Smooth muscle cell (in vitro differentiated cells): ENCODE measurements around the gene FBL. TPM values are rescaled to one million over a fixed set of nuclear protein-coding genes. Genes with fewer than 3 reads are reported as not detected.
"Not testable (repeated sequence)": the region's sequence is repeated elsewhere in the genome, so short reads cannot be mapped to it uniquely, and the experiment has no call there.

ENCODE experiments used
- DNase-seq: peaks from one replicate; lab custom pipeline; 2025; ENCODE audit not compliant: unreplicated experiment; lab: John Stamatoyannopoulos, UW
- H2AFZ ChIP-seq: fragments of 200-600 bp; sonication (generic); 2 replicates; pipeline ENCODE4 v1.6.0; 2016; ENCODE audit warnings: antibody characterized with exemption, low read depth, mild to moderate bottlenecking
- H3F3A ChIP-seq: fragments of 200-600 bp; sonication (generic); 2 replicates; pipeline ENCODE4 v1.6.0; 2017; ENCODE audit warnings: antibody characterized with exemption, low read depth
- H3K27ac ChIP-seq: fragments of 200-600 bp; sonication (generic); 2 replicates; pipeline ENCODE4 v1.5.1; 2016; ENCODE audit warnings: low read depth, mild to moderate bottlenecking
- H3K27me3 ChIP-seq: fragments of 200-600 bp; sonication (generic); 2 replicates; pipeline ENCODE4 v1.6.1; 2016; ENCODE audit warnings: low read depth, mild to moderate bottlenecking
- H3K36me3 ChIP-seq: fragments of 200-600 bp; sonication (generic); 2 replicates; pipeline ENCODE4 v1.5.1; 2016; ENCODE audit warnings: low read depth
- H3K4me1 ChIP-seq: fragments of 200-600 bp; sonication (generic); 2 replicates; pipeline ENCODE4 v1.5.1; 2016; ENCODE audit warnings: low read depth
- H3K4me2 ChIP-seq: fragments of 200-600 bp; sonication (generic); 2 replicates; pipeline ENCODE4 v1.6.0; 2016; ENCODE audit warnings: mild to moderate bottlenecking
- H3K4me3 ChIP-seq: fragments of 200-600 bp; sonication (generic); 2 replicates; pipeline ENCODE4 v1.5.1; 2016; ENCODE audit warnings: mild to moderate bottlenecking
- H3K79me2 ChIP-seq: fragments of 200-600 bp; sonication (generic); 2 replicates; pipeline ENCODE4 v1.6.0; 2016; ENCODE audit warnings: low read depth, mild to moderate bottlenecking
- H3K9ac ChIP-seq: fragments of 200-600 bp; sonication (generic); 2 replicates; pipeline ENCODE4 v1.6.0; 2016; ENCODE audit warnings: low read depth
- H3K9me3 ChIP-seq: fragments of 200-600 bp; sonication (generic); replicated peaks from 2 replicates; pipeline ENCODE4 v1.5.1; 2016; ENCODE audit warnings: low read depth
- H4K20me1 ChIP-seq: fragments of 200-600 bp; sonication (generic); 2 replicates; pipeline ENCODE4 v1.6.0; 2016; ENCODE audit warnings: low read depth
- CTCF ChIP-seq: fragments of 200-600 bp; sonication (generic); IDR thresholded peaks from 2 replicates; pipeline ENCODE4 v1.5.1; 2017; ENCODE audit warnings: borderline replicate concordance, mild to moderate bottlenecking, antibody characterized with exemption; ENCODE audit not compliant: insufficient read depth, poor library complexity, severe bottlenecking
- WGBS: methylation state at CpG from one replicate; pipeline ENCODE4 v1.1.7; 2016; ENCODE audit warnings: low lambda C conversion rate; 5-methylcytosine and 5-hydroxymethylcytosine counted together
- polyA plus RNA-seq: library from polyadenylated mRNA; unstranded; fragments of >200 nt; fragmentation: Nextera tagmentation; extraction: Ambion mirVana; gene quantifications from 2 replicates; pipeline ENCODE4 v1.2.1, GENCODE V29; 2016
- total RNA-seq: library from RNA; depleted of rRNA; stranded (reverse); fragments of >200 nt; gene quantifications from 2 replicates; pipeline ENCODE4 v1.2.3, GENCODE V29; 2014

The FBL gene
- total and polyA plus RNA-seq, 2 experiments from 2014 or later: 116 to 124 TPM

- H3K4me2 ChIP-seq, H2AFZ ChIP-seq, H3K4me3 ChIP-seq, H3K9me3 ChIP-seq, H3K9ac ChIP-seq, H3F3A ChIP-seq, H3K27ac ChIP-seq, H4K20me1 ChIP-seq, H3K4me1 ChIP-seq, H3K79me2 ChIP-seq, H3K36me3 ChIP-seq, DNase-seq, H3K27me3 ChIP-seq: not testable (repeated sequence)
- 97% methylated on average over 2 of the region's 11 CpGs for WGBS
These were observed 30.3 kb upstream of the FBL start for GRCh38 chr19:39876486-39876885.

- H3K4me3 ChIP-seq, H3K9me3 ChIP-seq, H3K4me2 ChIP-seq, H3K4me1 ChIP-seq, H3K36me3 ChIP-seq, H3K27ac ChIP-seq, H3K9ac ChIP-seq, H4K20me1 ChIP-seq, H3K79me2 ChIP-seq, H2AFZ ChIP-seq, H3F3A ChIP-seq, DNase-seq, H3K27me3 ChIP-seq: not testable (repeated sequence)
- 88% methylated on average over 27 of the region's 43 CpGs for WGBS
These were observed 29.3 kb upstream of the FBL start for GRCh38 chr19:39875401-39875864.

GRCh38 chr19:39874404-39874803 is 28.2 kb upstream of the FBL start:
- no peaks in the 10 kb centered on the region for H3K27me3 ChIP-seq

GRCh38 chr19:39873385-39873784 is 27.2 kb upstream of the FBL start:
- 93% methylated on average over 20 of the region's 20 CpGs for WGBS

More at GRCh38 chr19:39874404-39874803, 28.2 kb upstream of the FBL start:
- WGBS: 95% methylated on average over 1 of the region's 1 CpG
- Histone ChIP-seq H3K9ac (no peak overlapping the region), H3K36me3 (no peaks in the 10 kb centered on the region), H3K79me2 (no peaks in the 10 kb centered on the region), H3F3A (no peaks in the 10 kb centered on the region), H4K20me1 (no peaks in the 10 kb centered on the region), H3K27ac (no peak overlapping the region), H3K4me1 (no peaks in the 10 kb centered on the region), H3K4me3 (no peak overlapping the region), H2AFZ (no peak overlapping the region), H3K4me2 (no peak overlapping the region), H3K9me3 (no peaks in the 10 kb centered on the region)
- DNase-seq: no peak
- no peak for TF ChIP-seq CTCF

More at GRCh38 chr19:39873385-39873784, 27.2 kb upstream of the FBL start:
- no peak for DNase-seq
- H3K4me2 ChIP-seq: no peak overlapping the region
- no peaks in the 10 kb centered on the region for H3F3A ChIP-seq
- H3K9me3 ChIP-seq: no peaks in the 10 kb centered on the region
- no peak overlapping the region for H3K4me3 ChIP-seq
- H2AFZ ChIP-seq: no peak overlapping the region
- no peak for TF ChIP-seq CTCF
- H4K20me1 ChIP-seq: no peaks in the 10 kb centered on the region
- no peak overlapping the region for H3K9ac ChIP-seq
- H3K27ac ChIP-seq: no peak overlapping the region
- no peaks in the 10 kb centered on the region for H3K79me2 ChIP-seq
- H3K27me3 ChIP-seq: no peaks in the 10 kb centered on the region
- no peaks in the 10 kb centered on the region for H3K4me1 ChIP-seq
- no peaks in the 10 kb centered on the region for H3K36me3 ChIP-seq
